Peyer's patch (tissue), 4 donors: ENCODE measurements around the gene SRP19.

ENCODE experiments used
- CTCF ChIP-seq, 6 experiments: fragments of 450-650 bp in 4 of 6; fragments of 200-600 bp in 2 of 6; sonication (generic) in 1 of 6; IDR thresholded peaks; one replicate each; pipeline ENCODE4 v1.5.1; 2017 to 2019; ENCODE audit warnings: antibody characterized with exemption in 6 of 6, mild to moderate bottlenecking in 3 of 6, moderate library complexity in 1 of 6
- POLR2A ChIP-seq, 2 donors: fragments of 450-650 bp; IDR thresholded peaks; one replicate each; pipeline ENCODE4 v1.5.1; 2017; ENCODE audit warnings: antibody characterized with exemption in 2 of 2, mild to moderate bottlenecking in 2 of 2, moderate library complexity in 2 of 2

DNA sequence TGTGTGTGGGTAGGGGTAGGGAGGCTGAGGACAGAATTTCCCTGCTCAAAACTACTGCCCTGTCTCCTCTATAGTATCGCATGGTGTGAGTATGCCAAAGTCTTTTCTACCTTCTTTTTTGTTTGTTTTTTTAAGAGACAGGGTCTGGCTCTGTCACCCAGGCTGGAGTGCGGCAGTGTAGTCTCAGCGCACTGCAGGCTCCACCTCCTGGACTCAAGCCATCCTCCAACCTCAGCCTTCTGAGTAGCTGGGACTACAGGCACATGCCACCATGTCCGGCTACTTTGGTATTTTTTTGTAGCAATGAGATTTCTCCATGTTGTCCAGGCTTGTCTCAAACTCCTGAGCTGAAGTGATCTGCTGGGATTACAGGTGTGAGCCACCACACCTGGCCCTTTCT is 2.5 kb downstream of the SRP19 start:
- no peak for TF ChIP-seq CTCF (IDR thresholded peaks at IDR 0.05)
- no peak for TF ChIP-seq POLR2A (IDR thresholded peaks at IDR 0.05)
